ENCODE data around the gene PREP. TPM values are rescaled to one million over a fixed set of nuclear protein-coding genes. Genes with fewer than 3 reads are reported as not detected.

PREP gene
- polyA plus RNA-seq, 1 experiment: 16.4 TPM

GRCh38 chr6:105409734-105410133 is 6.9 kb upstream of the PREP start:
- TF ChIP-seq CTCF (IDR thresholded peaks at IDR 0.05; ENCODE audit: low read depth, low read length): no peak
- CTCF ChIA-PET: no interaction called here
- H3K27me3 ChIP-seq (ENCODE audit: control insufficient read depth, insufficient read depth, low read length): no peaks in the 10 kb centered on the region
- H3K4me3 ChIP-seq (ENCODE audit: low read depth, low read length): no peak overlapping the region
- DNase-seq (ENCODE audit: low read depth, low spot score): no peak
- H3K9me3 ChIP-seq (ENCODE audit: control insufficient read depth, insufficient read depth, low read length): peaks cover 4% of the 10 kb centered on the region
- POLR2A ChIA-PET: no interaction called here
- no peak overlapping the region for H3K27ac ChIP-seq (ENCODE audit: low read depth, low read length)

DNA sequence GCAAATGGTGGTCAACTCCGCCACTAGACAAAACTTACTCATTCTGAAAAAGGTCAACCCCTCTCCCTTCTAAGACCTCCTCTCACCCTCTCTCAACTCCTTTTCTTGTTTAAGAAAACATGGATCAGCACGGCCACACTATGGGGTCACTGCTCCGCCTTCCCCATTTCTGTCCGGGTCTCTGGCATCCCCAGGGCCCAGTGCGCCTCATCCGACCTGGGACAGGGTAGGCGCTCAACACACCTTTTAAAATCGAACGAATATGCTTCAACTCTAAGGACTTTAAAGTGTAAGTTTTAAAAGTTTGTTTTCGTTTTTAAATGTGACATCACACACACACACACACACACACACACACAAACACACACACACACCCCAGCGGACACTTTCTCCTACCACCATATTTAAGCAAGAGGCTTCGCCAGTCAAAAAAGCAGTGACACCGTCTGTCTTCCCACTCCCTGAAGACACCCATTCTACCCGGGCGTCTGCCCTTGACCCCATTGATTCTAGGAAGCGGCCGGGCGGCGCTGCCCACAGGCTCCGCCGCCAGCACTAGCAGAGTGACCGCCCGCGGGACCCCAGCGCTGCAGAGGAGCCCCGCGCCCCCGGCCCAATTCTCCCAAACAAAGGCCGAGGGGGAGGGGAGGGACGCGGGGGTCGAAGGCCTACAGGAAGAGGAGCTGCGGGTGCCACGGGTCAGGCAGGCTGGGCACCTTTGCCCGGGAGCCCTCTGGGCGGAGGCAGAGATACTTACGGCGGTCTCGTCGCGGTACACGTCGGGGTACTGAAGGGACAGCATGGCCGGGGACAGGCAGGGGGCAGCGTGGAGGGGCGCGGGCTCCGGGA is 568 bp downstream of the PREP start:
- Histone ChIP-seq H3K27me3 (ENCODE audit: control insufficient read depth, insufficient read depth, low read length) (no peaks in the 10 kb centered on the region), H3K27ac (ENCODE audit: low read depth, low read length) (peak overlapping the region; percentile 60), H3K9me3 (ENCODE audit: control insufficient read depth, insufficient read depth, low read length) (no peaks in the 10 kb centered on the region; the same call in 1 of the 2 replicates), H3K4me3 (ENCODE audit: low read depth, low read length) (peak overlapping the region; percentile 95)
- 0 out of 2 replicates have a peak, but pooled peaks have one; percentile 1 for TF ChIP-seq CTCF (IDR thresholded peaks at IDR 0.05; ENCODE audit: low read depth, low read length)
- ChIA-PET POLR2A (interaction anchor here (0.5 to 1.2 kb wide), 4 partner anchors 20 to 266 kb away, joined by 3 to 6 read pairs (median 3); no protein-coding TSS in a partner anchor), CTCF (interaction anchor here (0.6 to 2.6 kb wide), 24 partner anchors 8 to 901 kb away, joined by 3 to 39 read pairs (median 4); no protein-coding TSS in a partner anchor)
- DNase-seq (ENCODE audit: low read depth, low spot score): no peak

DNA sequence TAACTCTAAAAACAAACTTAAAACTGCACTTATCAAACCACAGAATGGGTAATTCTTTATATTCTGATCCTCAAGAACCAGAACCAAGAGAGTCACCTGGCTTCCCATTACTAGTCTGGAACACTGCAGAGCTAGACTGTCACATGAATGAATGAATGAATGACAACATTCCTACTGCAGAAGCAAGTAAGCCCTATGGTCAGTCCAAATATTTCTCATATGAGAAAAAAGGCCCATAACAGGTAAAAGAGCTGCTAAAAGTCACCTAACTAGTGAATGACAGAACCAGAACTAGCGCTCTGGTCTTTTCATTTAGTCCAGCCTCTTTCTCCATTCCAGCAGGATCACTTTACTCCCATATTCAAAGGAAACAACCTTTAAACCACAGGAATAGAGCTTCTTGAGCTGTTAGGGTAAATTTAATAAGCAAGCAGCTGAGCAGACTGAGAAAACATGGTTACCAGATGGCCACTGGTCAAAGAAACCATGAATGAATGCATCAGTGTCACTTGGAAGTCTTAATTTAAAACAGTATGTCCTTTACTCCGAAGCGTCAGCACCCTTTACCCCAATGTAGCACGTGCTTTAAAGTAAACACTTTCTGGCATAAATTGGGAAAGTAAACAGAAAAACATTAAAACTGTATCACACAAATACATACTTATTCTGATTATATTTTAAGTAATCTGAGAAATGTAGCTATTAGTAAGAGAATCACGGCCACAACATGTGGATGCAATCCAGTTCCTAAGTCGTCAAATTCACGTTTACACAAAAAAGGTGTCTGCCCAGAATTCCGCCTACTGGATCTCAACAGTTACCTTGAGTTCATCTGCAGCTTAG is 1.4 kb downstream of the PREP start:
- no peak for TF ChIP-seq CTCF (IDR thresholded peaks at IDR 0.05; ENCODE audit: low read depth, low read length)
- no peak for DNase-seq (ENCODE audit: low read depth, low spot score)

DNA sequence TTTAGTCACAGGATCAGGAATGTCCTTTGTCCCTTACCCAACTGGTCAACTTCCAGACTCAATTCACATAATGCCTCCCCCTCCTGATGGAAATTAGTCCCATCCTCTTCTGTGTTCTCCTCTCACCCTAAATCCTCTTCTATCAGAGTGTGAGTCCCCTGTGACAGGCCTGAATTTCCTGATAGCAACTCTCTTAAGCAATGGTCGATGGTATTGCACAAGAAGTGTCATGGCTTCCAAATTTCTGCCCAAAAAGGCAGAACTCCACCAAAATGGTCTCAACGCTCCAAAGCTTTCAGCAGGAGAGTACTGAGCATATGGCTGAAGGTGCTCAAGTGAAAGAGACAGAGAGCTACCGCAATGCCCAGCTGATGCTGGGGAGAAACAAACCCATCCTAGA is 2.4 kb downstream of the PREP start:
- Histone ChIP-seq H3K27me3 (ENCODE audit: control insufficient read depth, insufficient read depth, low read length) (no peaks in the 10 kb centered on the region), H3K4me3 (ENCODE audit: low read depth, low read length) (no peak overlapping the region), H3K27ac (ENCODE audit: low read depth, low read length) (no peak overlapping the region), H3K9me3 (ENCODE audit: control insufficient read depth, insufficient read depth, low read length) (no peaks in the 10 kb centered on the region; the same call in 1 of the 2 replicates)
- no peak for DNase-seq (ENCODE audit: low read depth, low spot score)
- ChIA-PET CTCF (interaction anchor here (1.9 to 2.6 kb wide), 2 partner anchors 37 to 312 kb away, joined by 6 to 13 read pairs; no protein-coding TSS in a partner anchor), POLR2A (no interaction called here)
- no peak for TF ChIP-seq CTCF (IDR thresholded peaks at IDR 0.05; ENCODE audit: low read depth, low read length)

More for the DNA sequence above, 1.4 kb downstream of the PREP start:
- ChIA-PET POLR2A (no interaction called here), CTCF (interaction anchor here (0.6 to 2.6 kb wide), 4 partner anchors 22 to 902 kb away, joined by 3 to 39 read pairs (median 6); no protein-coding TSS in a partner anchor)
- Histone ChIP-seq H3K27me3 (ENCODE audit: control insufficient read depth, insufficient read depth, low read length) (no peaks in the 10 kb centered on the region), H3K4me3 (ENCODE audit: low read depth, low read length) (peak overlapping the region; percentile 95), H3K27ac (ENCODE audit: low read depth, low read length) (no peak overlapping the region), H3K9me3 (ENCODE audit: control insufficient read depth, insufficient read depth, low read length) (no peaks in the 10 kb centered on the region; the same call in 1 of the 2 replicates)
